ENCODE results near the gene PIP4K2A.

- TF ChIP-seq SP1 (IDR thresholded peaks at IDR 0.05), result no peak
- no peak for TF ChIP-seq BHLHE40 (IDR thresholded peaks at IDR 0.05; ENCODE audit: borderline replicate concordance)
- TF ChIP-seq, protein P1, sequence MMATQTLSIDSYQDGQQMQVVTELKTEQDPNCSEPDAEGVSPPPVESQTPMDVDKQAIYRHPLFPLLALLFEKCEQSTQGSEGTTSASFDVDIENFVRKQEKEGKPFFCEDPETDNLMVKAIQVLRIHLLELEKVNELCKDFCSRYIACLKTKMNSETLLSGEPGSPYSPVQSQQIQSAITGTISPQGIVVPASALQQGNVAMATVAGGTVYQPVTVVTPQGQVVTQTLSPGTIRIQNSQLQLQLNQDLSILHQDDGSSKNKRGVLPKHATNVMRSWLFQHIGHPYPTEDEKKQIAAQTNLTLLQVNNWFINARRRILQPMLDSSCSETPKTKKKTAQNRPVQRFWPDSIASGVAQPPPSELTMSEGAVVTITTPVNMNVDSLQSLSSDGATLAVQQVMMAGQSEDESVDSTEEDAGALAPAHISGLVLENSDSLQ (IDR thresholded peaks at IDR 0.05), result no peak
- TF ChIP-seq NFRKB (IDR thresholded peaks at IDR 0.05), result no peak
- TF ChIP-seq TARDBP (IDR thresholded peaks at IDR 0.05), result no peak
- TF ChIP-seq ZNF384 (IDR thresholded peaks at IDR 0.05), result no peak
Measured at GRCh38 chr10:22623633-22624253, 90.6 kb downstream of the PIP4K2A start.

Data from HEK293T (cell line).